ENCODE data around the gene SMARCB1. TPM values are rescaled to one million over a fixed set of nuclear protein-coding genes. Genes with fewer than 3 reads are reported as not detected.

SMARCB1 gene
- polyA plus RNA-seq (2013, experiment 1 of 2), result 131 TPM
- polyA plus RNA-seq (2013, experiment 2 of 2), result 136 TPM

DNA sequence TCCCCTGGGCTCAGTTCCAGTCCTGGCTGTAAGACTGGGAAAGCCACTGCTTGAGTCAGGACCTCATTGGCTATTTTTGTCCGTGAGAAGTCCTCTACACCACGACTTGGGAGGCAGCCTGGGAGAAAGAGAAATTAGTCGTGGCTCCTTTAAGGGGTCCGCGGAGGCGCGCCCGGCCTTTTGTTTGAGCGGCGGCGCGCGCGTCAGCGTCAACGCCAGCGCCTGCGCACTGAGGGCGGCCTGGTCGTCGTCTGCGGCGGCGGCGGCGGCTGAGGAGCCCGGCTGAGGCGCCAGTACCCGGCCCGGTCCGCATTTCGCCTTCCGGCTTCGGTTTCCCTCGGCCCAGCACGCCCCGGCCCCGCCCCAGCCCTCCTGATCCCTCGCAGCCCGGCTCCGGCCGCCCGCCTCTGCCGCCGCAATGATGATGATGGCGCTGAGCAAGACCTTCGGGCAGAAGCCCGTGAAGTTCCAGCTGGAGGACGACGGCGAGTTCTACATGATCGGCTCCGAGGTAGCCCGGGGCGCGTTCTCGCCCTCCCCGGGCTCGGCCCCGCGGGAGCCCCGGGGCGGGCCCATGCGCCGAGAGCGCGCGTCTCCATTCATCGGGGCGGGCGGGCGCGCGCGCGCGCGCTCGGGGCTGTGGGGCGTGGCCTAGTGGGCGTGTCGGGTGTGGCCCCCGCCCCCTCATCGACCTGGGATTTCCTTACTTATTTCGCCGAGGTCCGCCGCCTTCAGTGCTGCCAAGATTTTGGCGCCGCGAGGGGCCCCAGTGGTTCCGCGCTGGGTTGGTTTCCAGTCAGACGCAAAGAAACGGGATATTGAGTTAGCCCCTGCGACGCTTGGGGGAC lies at the start of gene SMARCB1:
Gene SMARCB1, plus strand, starts transcription at position 215 of the 848 bp plus-strand sequence. Its CDS starts 204 bp downstream, at position 419.
- peak within 1 kb of the TSS; percentile 100 for H3K27ac ChIP-seq (ENCODE audit: low read depth, low read length)
- under 1% methylated on average over 97 of the region's 97 CpGs for WGBS
- peaks cover 22% of the 10 kb centered on the region for H3K4me1 ChIP-seq (ENCODE audit: insufficient read depth, low read length)
- peak within 1 kb of the TSS; percentile 96 for H3K4me3 ChIP-seq (ENCODE audit: low read length)
- H3K36me3 ChIP-seq (ENCODE audit: insufficient read depth, low read length), result peaks cover 11% of the 10 kb centered on the region
- H3K9ac ChIP-seq (ENCODE audit: low read depth, low read length), result peak within 1 kb of the TSS; percentile 99
- no peaks in the 10 kb centered on the region for H3K9me3 ChIP-seq (ENCODE audit: insufficient read depth, low read depth, low read length)
- H3K27me3 ChIP-seq (ENCODE audit: insufficient read depth, low read length), result no peaks in the 10 kb centered on the region

DNA sequence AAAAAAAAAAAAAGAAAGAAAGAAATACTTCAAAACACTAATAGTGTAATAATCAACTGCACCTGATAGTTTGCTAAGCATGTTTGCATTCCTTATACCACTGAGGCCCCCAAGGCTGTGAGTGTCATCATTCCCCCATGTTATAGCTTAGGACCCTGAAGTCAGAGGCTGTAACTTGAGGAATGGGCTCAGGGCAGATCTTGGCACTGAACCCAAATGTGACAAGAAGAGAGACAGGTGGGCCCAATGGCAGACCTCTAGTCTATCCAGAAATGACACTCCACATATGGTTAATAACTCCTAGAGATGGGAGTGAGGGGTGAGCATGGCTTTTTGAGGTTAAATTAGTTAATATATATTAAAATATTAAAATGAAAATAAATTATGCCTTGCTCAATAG lies 49.1 kb upstream of the SMARCB1 start:
- H3K9ac ChIP-seq (ENCODE audit: low read depth, low read length), result no peak overlapping the region
- 0 out of 2 replicates have a peak, but pooled peaks cover under 1% of the 10 kb centered on the region for H3K36me3 ChIP-seq (ENCODE audit: insufficient read depth, low read length)
- H3K9me3 ChIP-seq (ENCODE audit: insufficient read depth, low read depth, low read length), result no peaks in the 10 kb centered on the region
- no peaks in the 10 kb centered on the region for H3K27me3 ChIP-seq (ENCODE audit: insufficient read depth, low read length)
- H3K4me3 ChIP-seq (ENCODE audit: low read length), result no peak overlapping the region
- H3K4me1 ChIP-seq (ENCODE audit: insufficient read depth, low read length), result no peaks in the 10 kb centered on the region
- H3K27ac ChIP-seq (ENCODE audit: low read depth, low read length), result no peak overlapping the region

DNA sequence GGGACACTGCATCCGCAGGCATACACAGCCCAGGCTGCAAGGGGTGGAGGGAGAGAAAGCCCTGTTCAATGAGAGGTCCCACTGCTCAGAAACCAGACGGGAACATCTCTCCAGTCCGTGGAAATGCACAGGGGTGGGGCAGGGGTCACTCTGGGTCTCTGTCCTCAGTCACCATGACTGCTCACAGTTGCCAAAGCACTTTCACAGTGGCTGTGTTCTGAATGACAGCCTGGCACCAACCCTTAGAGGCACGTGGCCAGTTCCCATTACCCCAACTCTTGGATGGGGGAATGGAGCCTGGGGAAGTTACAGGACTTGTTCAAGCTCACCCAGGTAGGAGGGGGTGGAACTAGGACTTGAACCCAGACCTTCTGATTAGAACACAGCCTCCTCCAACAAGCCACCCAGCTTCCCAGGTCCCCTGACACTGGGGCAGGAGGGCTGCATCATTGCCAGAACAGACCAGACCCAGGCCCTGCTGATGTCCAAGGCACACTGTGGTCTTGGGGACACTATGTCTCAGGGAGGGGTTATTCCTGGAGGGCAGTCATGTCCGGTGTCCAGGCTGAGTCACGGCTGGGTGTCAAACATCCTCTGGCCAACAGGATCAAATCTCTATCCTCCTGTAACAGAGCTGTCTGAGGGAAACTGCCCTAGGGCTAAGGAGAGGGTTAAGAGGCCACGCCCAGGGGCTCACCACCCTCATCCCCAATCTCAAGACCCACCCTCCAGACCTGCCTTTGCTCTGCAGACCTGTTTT lies 44.1 kb upstream of the SMARCB1 start:
- Histone ChIP-seq H3K9ac (ENCODE audit: low read depth, low read length) (no peak overlapping the region), H3K27me3 (ENCODE audit: insufficient read depth, low read length) (no peaks in the 10 kb centered on the region), H3K27ac (ENCODE audit: low read depth, low read length) (no peak overlapping the region), H3K4me3 (ENCODE audit: low read length) (no peak overlapping the region), H3K4me1 (ENCODE audit: insufficient read depth, low read length) (no peaks in the 10 kb centered on the region), H3K9me3 (ENCODE audit: insufficient read depth, low read depth, low read length) (no peaks in the 10 kb centered on the region), H3K36me3 (ENCODE audit: insufficient read depth, low read length) (peaks cover 27% of the 10 kb centered on the region)
- WGBS, result 91% methylated on average over 7 of the region's 7 CpGs

DNA sequence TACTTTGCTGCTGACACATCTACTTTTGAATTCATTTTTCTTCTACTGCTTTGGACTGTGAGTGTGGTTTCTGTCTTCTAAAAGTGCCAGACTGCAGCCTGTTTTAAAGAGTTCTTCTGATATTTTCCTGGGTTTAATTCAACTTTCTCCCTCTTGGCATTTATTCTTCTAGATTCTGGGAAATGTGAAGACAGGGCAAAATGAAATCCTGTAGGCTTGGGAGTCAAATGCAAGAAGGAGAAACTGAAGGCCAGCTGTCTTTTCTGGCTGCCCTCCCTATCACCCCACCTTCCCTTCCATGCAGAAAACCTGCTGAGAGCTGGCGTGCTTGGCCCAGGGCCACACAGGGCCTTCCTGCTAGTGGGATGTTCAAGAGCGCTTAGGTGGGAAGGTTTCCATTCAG lies 43.5 kb upstream of the SMARCB1 start:
- Histone ChIP-seq H3K4me3 (ENCODE audit: low read length) (no peak overlapping the region), H3K27me3 (ENCODE audit: insufficient read depth, low read length) (no peaks in the 10 kb centered on the region), H3K9me3 (ENCODE audit: insufficient read depth, low read depth, low read length) (no peaks in the 10 kb centered on the region), H3K9ac (ENCODE audit: low read depth, low read length) (no peak overlapping the region), H3K4me1 (ENCODE audit: insufficient read depth, low read length) (no peaks in the 10 kb centered on the region), H3K27ac (ENCODE audit: low read depth, low read length) (no peak overlapping the region), H3K36me3 (ENCODE audit: insufficient read depth, low read length) (peaks cover 27% of the 10 kb centered on the region)
- WGBS, result 67% methylated on average over 2 of the region's 2 CpGs

DNA sequence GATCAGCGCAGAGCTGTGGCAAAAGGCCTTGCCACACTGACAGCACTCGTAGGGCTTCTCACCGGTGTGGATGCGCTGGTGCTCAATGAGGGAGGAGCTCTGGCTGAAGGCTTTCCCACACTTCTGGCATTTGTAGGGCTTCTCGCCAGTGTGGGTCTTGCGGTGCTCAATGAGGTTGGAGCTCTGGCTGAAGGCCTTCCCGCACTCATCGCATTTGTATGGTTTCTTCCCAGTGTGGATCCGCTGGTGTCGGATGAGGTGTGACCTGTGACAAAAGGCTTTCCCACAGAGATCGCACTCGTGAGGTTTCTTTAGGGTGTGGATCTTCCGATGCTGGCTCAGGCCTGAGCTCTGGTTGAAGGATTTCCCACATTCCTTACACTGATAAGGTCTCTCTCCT lies 42.8 kb upstream of the SMARCB1 start:
- H3K9ac ChIP-seq (ENCODE audit: low read depth, low read length), result no peak overlapping the region
- H3K27ac ChIP-seq (ENCODE audit: low read depth, low read length), result no peak overlapping the region
- H3K4me1 ChIP-seq (ENCODE audit: insufficient read depth, low read length), result no peaks in the 10 kb centered on the region
- H3K27me3 ChIP-seq (ENCODE audit: insufficient read depth, low read length), result no peaks in the 10 kb centered on the region
- whole genome bisulfite sequencing, result 96% methylated on average over 13 of the region's 13 CpGs
- H3K4me3 ChIP-seq (ENCODE audit: low read length), result no peak overlapping the region
- no peaks in the 10 kb centered on the region for H3K9me3 ChIP-seq (ENCODE audit: insufficient read depth, low read depth, low read length)
- H3K36me3 ChIP-seq (ENCODE audit: insufficient read depth, low read length), result peaks cover 27% of the 10 kb centered on the region

DNA sequence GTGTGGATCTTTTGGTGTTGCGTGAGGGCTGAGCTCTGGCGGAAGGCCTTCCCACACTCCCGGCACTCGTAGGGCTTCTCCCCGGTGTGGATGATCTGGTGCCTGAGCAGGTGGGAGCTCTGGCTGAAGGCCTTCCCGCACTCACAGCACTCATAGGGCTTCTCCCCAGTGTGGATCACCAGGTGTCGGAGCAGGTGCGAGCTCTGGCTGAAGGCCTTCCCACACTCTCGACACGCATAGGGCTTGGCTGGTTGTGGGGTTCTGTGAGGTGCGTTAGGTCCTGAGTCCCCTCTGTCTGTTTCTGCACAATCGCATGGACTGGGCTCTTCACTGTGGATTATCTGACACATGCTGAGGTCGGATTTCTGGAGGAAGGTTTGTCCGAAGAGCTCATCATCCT lies 42.3 kb upstream of the SMARCB1 start:
- Histone ChIP-seq H3K27me3 (ENCODE audit: insufficient read depth, low read length) (no peaks in the 10 kb centered on the region), H3K4me3 (ENCODE audit: low read length) (no peak overlapping the region), H3K4me1 (ENCODE audit: insufficient read depth, low read length) (no peaks in the 10 kb centered on the region), H3K27ac (ENCODE audit: low read depth, low read length) (no peak overlapping the region), H3K9ac (ENCODE audit: low read depth, low read length) (no peak overlapping the region), H3K36me3 (ENCODE audit: insufficient read depth, low read length) (peaks cover 27% of the 10 kb centered on the region), H3K9me3 (ENCODE audit: insufficient read depth, low read depth, low read length) (no peaks in the 10 kb centered on the region)
- 96% methylated on average over 14 of the region's 14 CpGs for WGBS

DNA sequence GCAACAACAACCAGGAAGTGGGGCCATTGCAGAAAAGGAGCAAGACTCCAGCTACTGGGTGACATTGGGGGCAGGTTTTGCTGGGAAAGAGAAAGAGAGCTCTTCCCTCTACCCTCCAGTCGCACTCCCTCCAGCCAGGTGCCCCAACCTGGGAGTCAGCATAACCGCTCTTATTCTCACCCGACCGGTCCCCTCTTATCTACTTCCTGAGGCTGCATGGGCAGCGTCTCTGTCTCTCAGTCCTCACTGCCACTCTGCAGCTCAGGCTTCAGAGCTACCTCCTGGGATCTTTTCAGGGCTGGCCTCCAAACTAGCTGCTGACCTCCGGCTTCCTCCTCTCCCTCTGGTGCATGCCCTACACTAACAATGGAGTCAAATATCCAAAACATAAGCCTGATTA lies 41.0 kb upstream of the SMARCB1 start:
- H3K36me3 ChIP-seq (ENCODE audit: insufficient read depth, low read length), result peaks cover 27% of the 10 kb centered on the region
- no peak overlapping the region for H3K9ac ChIP-seq (ENCODE audit: low read depth, low read length)
- H3K27ac ChIP-seq (ENCODE audit: low read depth, low read length), result no peak overlapping the region

DNA sequence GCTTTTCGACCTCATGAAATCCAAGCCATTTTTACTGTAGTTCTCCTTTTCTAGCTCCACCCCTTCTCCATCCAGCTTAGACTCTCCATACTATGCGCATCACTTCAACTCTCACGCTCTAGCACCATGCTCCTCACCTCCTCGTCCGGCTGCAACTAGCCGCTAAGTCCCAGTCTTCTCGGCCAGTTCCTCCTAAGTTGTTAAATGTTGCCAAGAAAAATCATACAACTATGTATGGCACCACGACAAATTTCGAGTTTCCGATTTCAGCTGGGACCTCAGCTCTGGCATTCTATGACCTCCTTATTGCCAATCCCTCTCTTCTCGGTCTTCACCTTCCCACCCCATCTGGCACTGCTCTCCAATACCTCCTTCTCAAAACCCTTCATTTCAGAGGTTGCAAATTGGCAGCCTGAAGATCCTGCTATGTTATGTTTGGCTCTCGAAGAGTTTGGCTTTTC lies 36.9 kb upstream of the SMARCB1 start:
- Histone ChIP-seq H3K9me3 (ENCODE audit: insufficient read depth, low read depth, low read length) (no peaks in the 10 kb centered on the region), H3K36me3 (ENCODE audit: insufficient read depth, low read length) (peaks cover 4% of the 10 kb centered on the region), H3K4me3 (ENCODE audit: low read length) (peak overlapping the region; percentile 91), H3K9ac (ENCODE audit: low read depth, low read length) (no peak overlapping the region), H3K4me1 (ENCODE audit: insufficient read depth, low read length) (peaks cover 6% of the 10 kb centered on the region; the same call in 1 of the 2 replicates), H3K27ac (ENCODE audit: low read depth, low read length) (no peak overlapping the region), H3K27me3 (ENCODE audit: insufficient read depth, low read length) (no peaks in the 10 kb centered on the region)
- 91% methylated on average over 12 of the region's 12 CpGs for WGBS

More for the DNA sequence above, 41.0 kb upstream of the SMARCB1 start:
- no peak overlapping the region for H3K4me3 ChIP-seq (ENCODE audit: low read length)
- WGBS, result 92% methylated on average over 6 of the region's 6 CpGs
- H3K27me3 ChIP-seq (ENCODE audit: insufficient read depth, low read length), result no peaks in the 10 kb centered on the region
- no peaks in the 10 kb centered on the region; the same call in 1 of the 2 replicates for H3K4me1 ChIP-seq (ENCODE audit: insufficient read depth, low read length)
- H3K9me3 ChIP-seq (ENCODE audit: insufficient read depth, low read depth, low read length), result no peaks in the 10 kb centered on the region

DNA sequence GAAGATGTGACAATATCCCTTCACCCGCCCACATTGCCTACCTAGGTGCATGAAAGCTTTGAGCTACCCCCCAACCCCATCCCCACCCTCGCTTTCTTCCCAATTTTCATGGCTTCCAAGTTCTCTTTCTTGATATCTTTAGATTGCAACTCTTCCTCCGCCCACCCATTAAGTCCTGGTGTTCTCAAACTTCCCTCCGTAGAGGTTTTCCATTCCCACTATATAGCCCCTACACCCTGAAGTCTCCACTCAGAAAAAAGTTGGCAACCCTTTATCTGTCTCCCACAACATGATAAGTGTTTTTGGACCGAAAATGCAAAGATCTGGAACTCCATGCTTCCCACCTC lies 36.4 kb upstream of the SMARCB1 start:
- Histone ChIP-seq H3K9ac (ENCODE audit: low read depth, low read length) (peak overlapping the region; percentile 60), H3K27me3 (ENCODE audit: insufficient read depth, low read length) (no peaks in the 10 kb centered on the region), H3K27ac (ENCODE audit: low read depth, low read length) (no peak overlapping the region), H3K36me3 (ENCODE audit: insufficient read depth, low read length) (no peaks in the 10 kb centered on the region), H3K4me3 (ENCODE audit: low read length) (peak overlapping the region; percentile 91), H3K4me1 (ENCODE audit: insufficient read depth, low read length) (peaks cover 6% of the 10 kb centered on the region; the same call in 1 of the 2 replicates), H3K9me3 (ENCODE audit: insufficient read depth, low read depth, low read length) (no peaks in the 10 kb centered on the region)
- WGBS, result 60% methylated on average over 5 of the region's 5 CpGs

DNA sequence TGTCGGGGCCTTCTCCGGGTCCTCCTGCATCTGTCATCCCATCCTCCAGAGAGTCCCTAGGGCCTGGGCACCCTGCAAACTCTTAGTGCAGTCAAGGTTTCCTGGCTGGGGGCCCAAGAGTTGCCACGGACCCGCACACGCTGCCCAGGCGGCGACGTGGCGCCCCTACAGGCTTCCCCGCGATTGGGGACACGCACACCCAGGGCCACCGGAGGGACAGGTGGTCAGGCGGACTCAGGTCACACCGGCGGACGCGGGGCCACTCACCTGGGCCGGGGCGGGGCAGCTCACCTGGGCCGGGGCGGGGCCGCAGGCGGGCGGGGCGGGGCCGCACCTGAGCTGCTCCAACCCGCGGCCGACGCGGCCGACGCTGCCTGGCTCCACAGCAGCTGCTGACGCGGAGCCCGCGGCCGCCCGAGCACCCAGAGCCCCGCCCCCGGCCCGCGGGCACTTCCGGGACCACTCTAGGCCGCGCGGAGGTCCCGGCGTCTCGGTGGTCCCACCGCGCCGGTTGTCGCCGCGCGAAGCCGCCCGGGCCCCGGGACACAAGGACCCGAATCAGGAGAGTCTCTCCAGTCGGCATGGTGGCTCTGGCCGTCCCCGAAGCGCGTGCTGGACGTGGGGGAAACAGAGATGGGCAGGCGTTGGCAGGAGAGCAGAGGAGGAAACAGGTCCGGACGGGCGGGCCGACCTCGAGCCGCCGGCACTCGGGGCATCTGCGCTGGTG lies 35.9 kb upstream of the SMARCB1 start, which contains the start of gene ZNF70:
Gene ZNF70, minus strand, starts transcription at position 399 of the 727 bp plus-strand sequence. CDS start 5,972 bp downstream, outside the sequence.
- peaks cover 6% of the 10 kb centered on the region; the same call in 1 of the 2 replicates for H3K4me1 ChIP-seq (ENCODE audit: insufficient read depth, low read length)
- under 1% methylated on average over 78 of the region's 78 CpGs for WGBS

More for the DNA sequence above, 35.9 kb upstream of the SMARCB1 start, which contains the start of gene ZNF70:
- Histone ChIP-seq H3K27me3 (ENCODE audit: insufficient read depth, low read length) (no peaks in the 10 kb centered on the region), H3K9me3 (ENCODE audit: insufficient read depth, low read depth, low read length) (no peaks in the 10 kb centered on the region), H3K27ac (ENCODE audit: low read depth, low read length) (peak within 1 kb of the TSS; percentile 90), H3K36me3 (ENCODE audit: insufficient read depth, low read length) (no peaks in the 10 kb centered on the region), H3K9ac (ENCODE audit: low read depth, low read length) (peak within 1 kb of the TSS; percentile 88), H3K4me3 (ENCODE audit: low read length) (peak within 1 kb of the TSS; percentile 91)

Data from HUES64 (cell line).